GM12878 (cell line): ENCODE results near the gene HOXC12. TPM values are rescaled to one million over a fixed set of nuclear protein-coding genes. Genes with fewer than 3 reads are reported as not detected.

Source experiments
- ATAC-seq: fragments of 200-7000 bp; cut with Tn5 transposase; 3 replicates; pipeline ENCODE4 v1.9.1; 2020; ENCODE audit warnings: mild to moderate bottlenecking, moderate library complexity
- BruUV-seq: library from RNA; stranded (reverse); fragments of 400-500 nt; replicated peaks from 2 replicates; lab custom pipeline; 2021; lab: Mats Ljungman, UMichigan
- CTCF ChIA-PET: fragments of 300-600 bp; sonication (Branson Sonifier 250); formaldehyde crosslinking; extraction: SDS; loops from one replicate; lab custom pipeline; 2021; ENCODE audit warnings: inconsistent platforms; lab: Yijun Ruan, JAX
- POLR2A ChIA-PET: fragments of 350-600 bp; formaldehyde crosslinking; extraction: SDS; loops from one replicate; lab custom pipeline; 2021; ENCODE audit warnings: inconsistent platforms; lab: Charles Lee
- RAD21 ChIA-PET: fragments of 300-600 bp; sonication (Branson Sonifier 250); formaldehyde crosslinking; loops from one replicate; lab custom pipeline; 2023; ENCODE audit warnings: antibody characterized with exemption; ENCODE audit not compliant: unreplicated experiment; lab: Charles Lee
- SMC1A ChIA-PET: fragments of 300-600 bp; sonication (Branson Sonifier 250); formaldehyde crosslinking; loops from one replicate; lab custom pipeline; 2023; ENCODE audit not compliant: unreplicated experiment, uncharacterized antibody; lab: Charles Lee
- DNase-seq: peaks from one replicate; pipeline ENCODE4 v3.0.0-alpha.2; 2011; ENCODE audit warnings: low read depth, low spot score
- FAIRE-seq: peaks from 3 replicates; lab custom pipeline; 2011; peaks lifted over from hg19 to GRCh38; lab: Jason Lieb, UNC
- H2AFZ ChIP-seq: 2 replicates; pipeline ENCODE4 v1.6.0; 2011; ENCODE audit warnings: low read depth, low read length, control low read depth; ENCODE audit not compliant: control insufficient read depth
- H3K27ac ChIP-seq: 2 replicates; pipeline ENCODE4 v1.5.1; 2011; ENCODE audit warnings: control low read depth; ENCODE audit not compliant: control insufficient read depth, insufficient read depth
- H3K27me3 ChIP-seq, 2 experiments: replicated peaks in 1 of 2; 2 replicates each; pipeline versions ENCODE4 v1.6.0 to v1.6.1; 2011; ENCODE audit warnings: low read length in 1 of 2; ENCODE audit not compliant: control insufficient read depth in 2 of 2, insufficient read depth in 2 of 2
- H3K36me3 ChIP-seq, 2 experiments: 2 replicates each; pipeline ENCODE4 v1.5.1; 2011; ENCODE audit warnings: low read length in 1 of 2; ENCODE audit not compliant: control insufficient read depth in 2 of 2, insufficient read depth in 2 of 2
- H3K4me1 ChIP-seq: 2 replicates; pipeline ENCODE4 v1.6.1; 2011; ENCODE audit warnings: mild to moderate bottlenecking, low read length, moderate library complexity, mixed read lengths; ENCODE audit not compliant: control insufficient read depth, insufficient read depth
- H3K4me2 ChIP-seq: 2 replicates; pipeline ENCODE4 v1.6.0; 2011; ENCODE audit warnings: control low read depth; ENCODE audit not compliant: control insufficient read depth, insufficient read depth
- H3K4me3 ChIP-seq: fragments of 200-600 bp; sonication (generic); 2 replicates; pipeline ENCODE4 v1.5.1; 2016
- H3K79me2 ChIP-seq: 2 replicates; pipeline ENCODE4 v1.6.0; 2011; ENCODE audit warnings: low read length; ENCODE audit not compliant: control insufficient read depth, insufficient read depth
- H3K9ac ChIP-seq: 2 replicates; pipeline ENCODE4 v1.8.0; 2011; ENCODE audit warnings: low read length, control low read depth, mixed read lengths; ENCODE audit not compliant: control insufficient read depth, insufficient read depth
- H3K9me3 ChIP-seq: replicated peaks from 3 replicates; pipeline ENCODE4 v1.5.1; 2011; ENCODE audit warnings: mild to moderate bottlenecking, low read length; ENCODE audit not compliant: control insufficient read depth, insufficient read depth
- H4K20me1 ChIP-seq: 2 replicates; pipeline ENCODE4 v1.6.0; 2011; ENCODE audit not compliant: control insufficient read depth, insufficient read depth
- CREB1 ChIP-seq: IDR thresholded peaks from 2 replicates; pipeline ENCODE4 v1.6.1; 2012; ENCODE audit warnings: low read depth, mild to moderate bottlenecking, inconsistent platforms
- HDAC2 ChIP-seq: fragments of 200-600 bp; sonication (generic); IDR thresholded peaks from 2 replicates; pipeline ENCODE4 v1.6.1; 2017
- MTA3 ChIP-seq: IDR thresholded peaks from 2 replicates; pipeline ENCODE4 v1.6.1; 2012; ENCODE audit warnings: low read length, inconsistent platforms, borderline replicate concordance
- NR2C1 ChIP-seq: fragments of 450-650 bp; IDR thresholded peaks from 2 replicates; pipeline ENCODE4 v1.6.1; 2017; ENCODE audit warnings: antibody characterized with exemption, mild to moderate bottlenecking, moderate library complexity
- RAD51 ChIP-seq: fragments of 450-650 bp; IDR thresholded peaks from 2 replicates; pipeline ENCODE4 v1.6.1; 2016; ENCODE audit warnings: moderate library complexity, mild to moderate bottlenecking, inconsistent platforms
- RUNX3 ChIP-seq: IDR thresholded peaks from 2 replicates; pipeline ENCODE4 v1.6.1; 2012; ENCODE audit warnings: low read length, inconsistent platforms
- SIX5 ChIP-seq: IDR thresholded peaks from 2 replicates; pipeline ENCODE4 v1.6.1; 2011; ENCODE audit warnings: mild to moderate bottlenecking, low read depth, low read length, moderate library complexity; ENCODE audit not compliant: severe bottlenecking
- WRNIP1 ChIP-seq: IDR thresholded peaks from 2 replicates; pipeline ENCODE4 v1.6.1; 2011; ENCODE audit warnings: low read depth, low read length, improper control_type of control experiment, borderline replicate concordance
- WGBS: methylation state at CpG from one replicate; pipeline ENCODE4 v1.1.6; 2016; ENCODE audit warnings: low lambda C conversion rate; ENCODE audit not compliant: insufficient replicate concordance, insufficient coverage; ENCODE audit errors: missing lambda C conversion rate; 5-methylcytosine and 5-hydroxymethylcytosine counted together
- in situ Hi-C: fragments of 300-500 bp; cut with MboI; formaldehyde crosslinking; loops from 9 replicates; pipeline ENCODE4 v1.14.3; 2018; ENCODE audit warnings: mixed read lengths
- intact Hi-C: fragments of 100-400 bp; cut with micrococcal nuclease; formaldehyde crosslinking; loops from one replicate; pipeline ENCODE4 v1.14.2; 2022; ENCODE audit not compliant: unreplicated experiment
- polyA plus RNA-seq, 11 experiments: library from polyadenylated mRNA; depleted of rRNA in 4 of 11; unstranded in 6 of 11; stranded (reverse) in 5 of 11; fragments of >200 nt; fragmentation: Nextera tagmentation in 4 of 11; fragmentation: Illumina TruSeq in 1 of 11; extraction: Ambion mirVana in 4 of 11; extraction: Trizol in 1 of 11; gene quantifications; 1 replicate in 1 of 11; 2 replicates in 10 of 11; pipeline versions ENCODE4 v1.2.1 to v1.2.3, GENCODE V29; 2011 to 2016; ENCODE audit warnings: inconsistent platforms in 2 of 11, missing spikeins in 2 of 11, low read depth in 1 of 11
- total RNA-seq, 4 experiments: library from RNA; depleted of rRNA in 3 of 4; stranded (reverse); fragments of >200 nt in 3 of 4; fragmentation: Illumina TruSeq in 1 of 4; extraction: Trizol in 1 of 4; gene quantifications; 2 replicates each; pipeline versions ENCODE4 v1.2.1 to v1.2.3, GENCODE V29; 2013 to 2021

Gene HOXC12
- total and polyA plus RNA-seq, 10 of the 15 experiments (the other 5 are each of a cell fraction or from before 2014, with no cell fraction given) = not detected

DNA sequence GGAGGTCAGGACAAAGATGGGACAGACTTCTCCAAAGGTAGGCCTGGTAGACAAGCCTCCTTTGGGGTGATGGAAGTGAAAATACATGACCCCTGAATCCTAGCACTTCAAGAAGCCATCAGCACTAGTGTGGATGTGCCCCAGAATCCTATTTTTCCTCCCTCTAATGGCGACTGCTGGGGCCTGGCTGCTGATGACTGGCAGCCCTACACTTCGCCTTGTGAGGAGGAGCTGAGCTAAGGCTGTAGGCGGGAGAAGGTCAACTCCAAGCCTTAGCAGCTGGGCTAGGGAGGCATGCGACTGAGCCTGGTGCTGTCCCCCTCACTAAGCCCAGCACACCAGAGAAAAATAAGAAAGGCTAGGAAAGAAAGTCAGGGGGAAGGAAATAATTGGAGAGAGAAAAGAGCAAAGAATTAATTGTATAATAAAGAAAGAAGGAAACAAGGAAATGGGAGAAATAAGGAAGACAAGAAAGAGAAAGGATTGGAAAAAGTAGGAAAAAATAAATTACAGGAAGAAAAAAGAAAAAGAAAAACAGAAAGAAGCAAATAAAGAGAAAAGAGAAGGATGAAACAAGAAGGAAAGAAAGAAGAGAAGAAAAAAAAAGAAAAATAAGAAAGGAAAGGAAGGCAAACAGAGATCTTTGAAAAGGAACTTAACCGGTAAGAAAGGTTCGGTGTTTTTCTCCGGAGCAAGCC lies 25.6 kb downstream of the HOXC12 start (continued):
- TF ChIP-seq NR2C1 (no peak), RAD51 (no peak)

DNA sequence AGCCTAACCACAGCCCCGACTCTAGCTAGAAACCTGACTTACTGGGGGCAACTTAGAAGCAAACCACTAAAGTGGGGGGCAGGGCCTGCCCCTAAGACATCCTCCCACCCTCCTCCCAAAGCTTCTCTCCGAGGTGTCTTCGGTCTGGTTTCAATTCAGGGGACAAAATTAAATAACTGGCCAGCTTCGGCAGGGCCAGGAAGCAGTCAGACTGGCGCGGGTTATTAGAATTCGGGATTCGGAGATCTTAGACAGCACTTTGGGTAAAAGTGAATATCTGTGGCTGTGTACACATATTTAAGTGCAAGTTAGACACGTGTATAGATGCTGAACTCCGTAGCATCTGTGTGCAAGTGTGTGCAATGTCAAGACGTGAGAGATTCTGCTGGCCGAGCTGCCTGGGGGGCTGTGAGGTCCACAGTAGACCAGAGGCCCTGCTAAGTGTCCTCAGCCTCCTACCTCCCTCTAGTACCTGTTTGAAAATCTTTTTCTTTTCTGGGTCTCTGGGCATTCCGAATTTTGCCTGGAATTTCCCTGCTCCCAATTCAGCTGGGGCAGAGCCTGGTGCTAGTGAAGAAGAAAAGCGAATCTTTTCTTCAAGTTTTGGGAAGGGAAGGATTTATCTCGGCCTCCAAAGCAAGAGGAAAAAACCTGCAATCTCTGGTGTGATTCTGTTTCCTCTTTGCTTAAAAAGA lies 26.2 kb downstream of the HOXC12 start:
- POLR2A ChIA-PET = no interaction called here
- Histone ChIP-seq H3K36me3 (no peaks in the 10 kb centered on the region), H3K27me3 (peaks cover 29 to 43% of the 10 kb centered on the region in 2 experiments), H4K20me1 (no peaks in the 10 kb centered on the region), H3K27ac (no peak overlapping the region), H3K9me3 (no peaks in the 10 kb centered on the region; the same call in 1 of the 3 replicates), H3K4me1 (peaks cover 26% of the 10 kb centered on the region), H2AFZ (no peak overlapping the region), H3K9ac (no peak overlapping the region), H3K4me3 (no peak overlapping the region), H3K79me2 (no peaks in the 10 kb centered on the region), H3K4me2 (no peak overlapping the region)
- CTCF ChIA-PET = interaction anchor here (0.5 to 1.4 kb wide), 4 partner anchors 11 to 411 kb away, joined by 3 to 5 read pairs (median 4); no protein-coding TSS in a partner anchor
- WGBS = 21% methylated on average over 15 of the region's 15 CpGs
- no peak for DNase-seq
- RAD21 ChIA-PET = no interaction called here
- ATAC-seq = no peak
- SMC1A ChIA-PET = interaction anchor here (1.0 kb wide), 1 partner anchor 10 kb away, joined by 3 read pairs; no protein-coding TSS in a partner anchor
- intact Hi-C loops = loop anchor here (10.0 kb wide), 2 partner anchors 186 to 276 kb away; no protein-coding TSS in a partner anchor
- BruUV-seq = no TSS peak
- in situ Hi-C loops = no loop called here
- no peak for TF ChIP-seq SIX5
- peak; percentile 44; the same call in 1 of the 2 replicates for TF ChIP-seq RUNX3
- TF ChIP-seq CREB1 = no peak
- TF ChIP-seq WRNIP1 = no peak
- no peak for TF ChIP-seq MTA3
- no peak for TF ChIP-seq HDAC2
- FAIRE-seq = no peak
